Measurements from ENCODE around the gene NME1.
A peak's percentile ranks its signal among the peaks of the same experiment; 100 is the strongest.

The NME1 gene

GRCh38 chr17:51153210-51154072 is at the start of gene NME1:
NME1 (plus strand) TSS chr17:51153559; CDS start chr17:51155655, 2,096 bp downstream.
- DNase-seq, result peak; percentile 100

GRCh38 chr17:51107778-51108177 is 45.6 kb upstream of the NME1 start:
- DNase-seq, result no peak

GRCh38 chr17:51112303-51113222 is 40.8 kb upstream of the NME1 start:
- peak; percentile 82 for DNase-seq

GRCh38 chr17:51115179-51115578 is 38.2 kb upstream of the NME1 start:
- DNase-seq, result no peak

- DNase-seq, result peak; percentile 99
Measured at GRCh38 chr17:51118330-51119195, 34.8 kb upstream of the NME1 start.

- DNase-seq, result peak; percentile 81
Measured at GRCh38 chr17:51119415-51120356, 33.7 kb upstream of the NME1 start.

- peak; percentile 93 for DNase-seq
Measured at GRCh38 chr17:51120357-51120738, 33.0 kb upstream of the NME1 start.

GRCh38 chr17:51120739-51121619 is 32.4 kb upstream of the NME1 start, which contains the start of gene SPAG9:
SPAG9 (minus strand) TSS chr17:51120868; CDS start chr17:51120656, 212 bp downstream.
- peak; percentile 99 for DNase-seq

- peak; percentile 98 for DNase-seq
Measured at GRCh38 chr17:51121620-51122472, 31.5 kb upstream of the NME1 start.

- peak; percentile 21 for DNase-seq
Measured at GRCh38 chr17:51122473-51123115, 30.8 kb upstream of the NME1 start.

- peak; percentile 15 for DNase-seq
Measured at GRCh38 chr17:51124640-51125503, 28.5 kb upstream of the NME1 start.

GRCh38 chr17:51128076-51128475 is 25.3 kb upstream of the NME1 start:
- peak; percentile 40 for DNase-seq

GRCh38 chr17:51132964-51133319 is 20.4 kb upstream of the NME1 start:
- peak; percentile 65 for DNase-seq

- no peak for DNase-seq
Measured at GRCh38 chr17:51133365-51133764, 20.0 kb upstream of the NME1 start.

- DNase-seq, result no peak
Measured at GRCh38 chr17:51135956-51136355, 17.4 kb upstream of the NME1 start.

GRCh38 chr17:51142597-51142996 is 10.8 kb upstream of the NME1 start:
- no peak for DNase-seq

- DNase-seq, result no peak
Measured at GRCh38 chr17:51144266-51145022, 8.9 kb upstream of the NME1 start.

All from DMS53 (cell line).